WI38 (cell line): Measurements from ENCODE around the gene ZNF143.
A peak's percentile ranks its signal among the peaks of the same experiment; 100 is the strongest.

Experiments
- H3K4me3 ChIP-seq: 2 replicates; pipeline ENCODE4 v1.5.1; 2011; ENCODE audit warnings: low read depth, mild to moderate bottlenecking, control low read depth, low read length
- CTCF ChIP-seq: IDR thresholded peaks from 2 replicates; pipeline ENCODE4 v1.5.1; 2012; ENCODE audit warnings: low read depth, mild to moderate bottlenecking, control low read depth, low read length

The ZNF143 gene

GRCh38 chr11:9573052-9573774, 112.4 kb downstream of the ZNF143 start, which contains the start of gene WEE1:
TSS of gene WEE1 (plus strand) at chr11:9573670. CDS start at chr11:9573934, 264 bp downstream.
- TF ChIP-seq CTCF: no peak
- H3K4me3 ChIP-seq: peak within 1 kb of the TSS; percentile 83

GRCh38 chr11:9573775-9574621, 113.2 kb downstream of the ZNF143 start:
- no peak for TF ChIP-seq CTCF
- peak overlapping the region; percentile 83 for H3K4me3 ChIP-seq

GRCh38 chr11:9574622-9575259, 113.9 kb downstream of the ZNF143 start:
- TF ChIP-seq CTCF: no peak
- peak overlapping the region; percentile 83 for H3K4me3 ChIP-seq

GRCh38 chr11:9575260-9576240, 114.7 kb downstream of the ZNF143 start:
- peak overlapping the region; percentile 83 for H3K4me3 ChIP-seq
- no peak for TF ChIP-seq CTCF

- no peak for TF ChIP-seq CTCF
- H3K4me3 ChIP-seq: peak overlapping the region; percentile 83
Observed at GRCh38 chr11:9576701-9577381, 116.0 kb downstream of the ZNF143 start.

- TF ChIP-seq CTCF: no peak
- H3K4me3 ChIP-seq: peak overlapping the region; percentile 83
Observed at GRCh38 chr11:9577556-9577955, 116.7 kb downstream of the ZNF143 start.
